Chondrocyte (in vitro differentiated cells): ENCODE measurements around the gene CCND2. TPM values are rescaled to one million over a fixed set of nuclear protein-coding genes. Genes with fewer than 3 reads are reported as not detected.

Source experiments
- DNase-seq: peaks from one replicate; pipeline ENCODE4 v3.0.0; 2021; ENCODE audit warnings: mixed read lengths, low spot score
- H3K27ac Mint-ChIP-seq: one replicate; pipeline ENCODE4 v1.8.0; 2021; ENCODE audit warnings: mild to moderate bottlenecking, moderate library complexity, mixed read lengths; ENCODE audit not compliant: unreplicated experiment
- H3K27me3 Mint-ChIP-seq: 2 replicates; pipeline ENCODE4 v1.8.0; 2021; ENCODE audit warnings: low read depth, mixed read lengths
- H3K36me3 Mint-ChIP-seq: 2 replicates; pipeline ENCODE4 v1.8.0; 2021; ENCODE audit warnings: low read depth, mixed read lengths
- H3K4me1 Mint-ChIP-seq: 2 replicates; pipeline ENCODE4 v1.8.0; 2021; ENCODE audit warnings: low read depth, mild to moderate bottlenecking, mixed read lengths
- H3K4me3 Mint-ChIP-seq: one replicate; pipeline ENCODE4 v1.8.0; 2021; ENCODE audit warnings: mild to moderate bottlenecking, moderate library complexity, mixed read lengths; ENCODE audit not compliant: unreplicated experiment
- H3K9me3 Mint-ChIP-seq: 2 replicates; pipeline ENCODE4 v1.8.0; 2021; ENCODE audit warnings: low read depth, mixed read lengths
- CTCF ChIP-seq: fragments of 200-600 bp; sonication (generic); IDR thresholded peaks from 2 replicates; pipeline ENCODE4 v1.5.0; 2021; ENCODE audit warnings: antibody characterized with exemption, mild to moderate bottlenecking, moderate library complexity
- total RNA-seq: library from RNA; stranded (reverse); gene quantifications from 3 replicates; pipeline ENCODE4 v1.2.1, GENCODE V29; 2021

CCND2 gene
- total RNA-seq, 1 donor from 2014 or later = 128 TPM

GRCh38 chr12:4230526-4230925 lies 43.0 kb upstream of the CCND2 start:
- Mint-ChIP-seq H3K4me1 (no peaks in the 10 kb centered on the region), H3K27ac (no peak overlapping the region), H3K4me3 (no peak overlapping the region), H3K9me3 (peaks cover 7% of the 10 kb centered on the region), H3K36me3 (no peaks in the 10 kb centered on the region), H3K27me3 (peaks cover 65% of the 10 kb centered on the region)
- DNase-seq = no peak
- no peak for TF ChIP-seq CTCF

GRCh38 chr12:4238577-4238976 lies 35.0 kb upstream of the CCND2 start:
- no peak for TF ChIP-seq CTCF
- peaks cover 13% of the 10 kb centered on the region for H3K36me3 Mint-ChIP-seq
- no peaks in the 10 kb centered on the region for H3K4me1 Mint-ChIP-seq
- H3K9me3 Mint-ChIP-seq = peaks cover 44% of the 10 kb centered on the region
- no peak overlapping the region for H3K4me3 Mint-ChIP-seq
- DNase-seq = no peak
- peaks cover 58% of the 10 kb centered on the region for H3K27me3 Mint-ChIP-seq
- H3K27ac Mint-ChIP-seq = no peak overlapping the region

DNA sequence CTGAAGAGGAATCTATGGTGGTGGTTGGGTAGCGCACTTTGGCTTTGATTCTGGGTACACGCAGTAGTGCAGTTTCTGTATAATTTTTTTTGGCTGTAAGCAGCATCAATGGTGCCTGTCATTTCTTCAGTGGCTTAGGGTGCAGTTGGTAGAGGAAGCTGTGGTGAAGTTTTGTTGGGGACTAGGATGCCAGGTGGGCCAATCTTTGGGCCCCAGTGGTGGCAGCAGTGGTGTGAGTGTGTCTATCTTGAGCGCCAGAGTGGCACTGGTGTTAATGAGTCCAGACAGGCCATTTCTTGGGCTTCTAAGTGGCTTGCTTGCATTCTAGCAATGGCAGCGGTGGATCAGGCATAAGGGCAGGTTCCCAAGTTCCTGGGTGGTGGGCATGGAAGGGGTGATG lies 33.8 kb upstream of the CCND2 start:
- H3K27me3 Mint-ChIP-seq = peaks cover 52% of the 10 kb centered on the region
- no peak for DNase-seq
- H3K27ac Mint-ChIP-seq = no peak overlapping the region
- peaks cover 44% of the 10 kb centered on the region for H3K9me3 Mint-ChIP-seq
- TF ChIP-seq CTCF = no peak
- H3K4me3 Mint-ChIP-seq = no peak overlapping the region
- H3K4me1 Mint-ChIP-seq = no peaks in the 10 kb centered on the region
- H3K36me3 Mint-ChIP-seq = peaks cover 13% of the 10 kb centered on the region

DNA sequence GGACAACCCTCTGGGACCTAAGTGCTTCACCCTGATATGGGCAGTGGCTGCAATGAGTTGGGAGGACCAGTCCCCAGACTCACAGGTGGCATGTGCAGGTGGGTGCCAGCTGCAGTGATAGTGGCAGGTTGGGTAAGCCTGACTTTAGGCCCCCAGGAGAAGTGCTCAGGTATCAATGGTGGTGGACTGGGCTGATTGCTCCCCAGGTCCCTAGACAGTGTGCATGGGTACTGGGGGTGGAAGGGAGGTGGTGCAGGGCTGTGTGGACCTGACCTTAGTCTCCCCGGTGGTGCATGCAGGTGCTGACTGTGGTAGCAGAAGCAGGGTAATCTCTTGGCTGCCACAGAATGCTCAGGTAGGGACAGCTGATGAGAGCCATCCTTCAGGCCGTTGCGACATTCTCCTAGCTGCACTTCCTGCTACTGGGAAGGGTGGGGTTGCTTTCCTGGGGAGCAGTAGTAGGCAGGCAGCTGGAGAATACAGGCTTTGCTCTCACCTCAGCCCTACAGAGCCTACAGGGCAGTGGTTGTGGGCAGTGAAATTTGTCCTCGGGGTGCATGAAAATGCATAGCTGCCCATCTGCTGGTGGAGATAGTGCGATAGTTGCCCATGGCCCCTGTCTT lies 33.3 kb upstream of the CCND2 start:
- Mint-ChIP-seq H3K36me3 (peaks cover 13% of the 10 kb centered on the region), H3K9me3 (peaks cover 40% of the 10 kb centered on the region), H3K27me3 (peaks cover 52% of the 10 kb centered on the region), H3K4me1 (no peaks in the 10 kb centered on the region), H3K4me3 (no peak overlapping the region), H3K27ac (no peak overlapping the region)
- TF ChIP-seq CTCF = no peak
- no peak for DNase-seq

DNA sequence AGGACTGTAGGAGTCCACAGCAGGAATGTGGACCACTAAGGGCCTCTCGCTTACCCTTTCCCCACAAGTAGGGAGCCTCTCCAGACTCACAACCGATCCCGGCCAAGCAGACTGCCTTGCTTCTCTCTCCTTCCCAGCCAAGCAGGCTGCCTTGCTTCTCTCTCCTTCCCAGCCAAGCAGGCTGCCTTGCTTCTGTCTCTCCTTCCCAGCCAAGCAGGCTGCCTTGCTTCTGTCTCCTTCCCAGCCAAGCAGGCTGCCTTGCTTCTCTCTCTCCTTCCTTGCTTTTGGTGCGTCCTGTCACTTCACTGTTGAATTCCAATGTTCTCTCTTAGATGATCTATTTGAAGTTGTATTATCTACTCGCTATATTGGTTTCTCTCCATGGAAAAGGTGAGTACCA lies 32.6 kb upstream of the CCND2 start:
- Mint-ChIP-seq H3K27ac (no peak overlapping the region), H3K4me1 (no peaks in the 10 kb centered on the region), H3K4me3 (no peak overlapping the region), H3K9me3 (peaks cover 35% of the 10 kb centered on the region), H3K36me3 (peaks cover 13% of the 10 kb centered on the region), H3K27me3 (peaks cover 50% of the 10 kb centered on the region)
- DNase-seq = no peak
- TF ChIP-seq CTCF = no peak
